HepG2 (cell line): ENCODE data around the gene WNT3. TPM values are rescaled to one million over a fixed set of nuclear protein-coding genes. Genes with fewer than 3 reads are reported as not detected.

Source experiments
- AHR ChIP-seq: IDR thresholded peaks from 2 replicates; pipeline ENCODE4 v1.6.1; 2018; ENCODE audit warnings: missing genetic modification reagents, missing compliant biosample characterization
- BRD4 ChIP-seq: sonication (generic); formaldehyde crosslinking; IDR thresholded peaks from 2 replicates; pipeline ENCODE4 v1.4.0; 2020; ENCODE audit warnings: missing genetic modification reagents
- HCFC1 ChIP-seq: fragments of 150-350 bp; IDR thresholded peaks from 2 replicates; pipeline ENCODE4 v1.6.1; 2014; ENCODE audit warnings: low read depth, low read length
- HNF4G ChIP-seq, 2 experiments: sonication (generic) in 1 of 2; formaldehyde crosslinking in 1 of 2; IDR thresholded peaks; 2 replicates each; pipeline versions ENCODE4 v1.4.0 to v1.6.1; 2011 to 2020; ENCODE audit warnings: borderline replicate concordance in 2 of 2, low read depth in 2 of 2, mild to moderate bottlenecking in 2 of 2, low read length in 1 of 2, missing genetic modification reagents in 1 of 2, moderate library complexity in 1 of 2
- MAFK ChIP-seq, 2 experiments: IDR thresholded peaks in 1 of 2; conservative IDR thresholded peaks in 1 of 2; 2 replicates each; pipeline ENCODE4 v1.6.1; 2011; ENCODE audit warnings: improper control_type of control experiment in 2 of 2, low read length in 2 of 2
- MLLT10 ChIP-seq: sonication (generic); formaldehyde crosslinking; IDR thresholded peaks from 2 replicates; pipeline ENCODE4 v1.4.0; 2020; ENCODE audit warnings: missing genetic modification reagents
- NFRKB ChIP-seq: fragments of 450-650 bp; IDR thresholded peaks from 2 replicates; pipeline ENCODE4 v1.6.1; 2017
- NR2F6 ChIP-seq, 2 experiments: IDR thresholded peaks; 2 replicates each; pipeline ENCODE4 v1.6.1; 2016; ENCODE audit warnings: antibody characterized with exemption in 1 of 2, mild to moderate bottlenecking in 1 of 2
- RBFOX2 ChIP-seq: fragments of 200-400 bp; formaldehyde crosslinking; IDR thresholded peaks from 2 replicates; pipeline ENCODE4 v1.6.1; 2017; ENCODE audit warnings: low read depth, mild to moderate bottlenecking, low read length
- SALL1 ChIP-seq: sonication (generic); formaldehyde crosslinking; IDR thresholded peaks from 2 replicates; pipeline ENCODE4 v1.8.0; 2022; ENCODE audit warnings: mild to moderate bottlenecking, missing genetic modification reagents
- SMAD3 ChIP-seq: sonication (generic); formaldehyde crosslinking; IDR thresholded peaks from 2 replicates; pipeline ENCODE4 v1.4.0; 2020; ENCODE audit warnings: missing genetic modification reagents
- ZNF124 ChIP-seq: sonication (generic); formaldehyde crosslinking; IDR thresholded peaks from 2 replicates; pipeline ENCODE4 v1.4.0; 2020; ENCODE audit warnings: missing genetic modification reagents
- ZNF253 ChIP-seq: sonication (generic); formaldehyde crosslinking; IDR thresholded peaks from 2 replicates; pipeline ENCODE4 v1.8.0; 2022; ENCODE audit warnings: mild to moderate bottlenecking, missing genetic modification reagents, borderline replicate concordance
- ZNF292 ChIP-seq: sonication (generic); formaldehyde crosslinking; IDR thresholded peaks from 2 replicates; pipeline ENCODE4 v1.8.1; 2022; ENCODE audit warnings: mild to moderate bottlenecking, low read depth, missing genetic modification reagents, borderline replicate concordance
- polyA plus RNA-seq, 8 experiments: library from polyadenylated mRNA; depleted of rRNA in 3 of 8; stranded (reverse) in 7 of 8; unstranded in 1 of 8; fragments of >200 nt; fragmentation: Illumina TruSeq in 4 of 8; extraction: Trizol in 4 of 8; gene quantifications; 2 replicates each; pipeline versions ENCODE4 v1.2.1 to v1.2.3, GENCODE V29; 2011 to 2016; ENCODE audit warnings: low read depth in 4 of 8, missing spikeins in 1 of 8, mixed read lengths in 1 of 8; ENCODE audit not compliant: insufficient read depth in 1 of 8
- total RNA-seq, 5 experiments: library from RNA; depleted of rRNA; stranded (reverse); fragments of >200 nt; fragmentation: Illumina TruSeq; extraction: Trizol; gene quantifications; 2 replicates each; pipeline ENCODE4 v1.2.3, GENCODE V29; 2016; ENCODE audit warnings: low read depth in 1 of 5
- TF ChIP-seq, protein P1 (sequence below): sonication (generic); formaldehyde crosslinking; conservative IDR thresholded peaks from 2 replicates; pipeline ENCODE4 v1.4.0; 2020; ENCODE audit warnings: missing genetic modification reagents
- TF ChIP-seq, protein P2 (sequence below): IDR thresholded peaks from 2 replicates; pipeline ENCODE4 v1.6.1; 2016; ENCODE audit warnings: low read depth, borderline replicate concordance
- TF ChIP-seq, protein P3 (sequence below): sonication (generic); formaldehyde crosslinking; IDR thresholded peaks from 2 replicates; pipeline ENCODE4 v1.4.0; 2020; ENCODE audit warnings: mild to moderate bottlenecking, low read depth, missing genetic modification reagents
- TF ChIP-seq, protein P4 (sequence below), 2 experiments: sonication (generic) in 1 of 2; formaldehyde crosslinking in 1 of 2; IDR thresholded peaks; 2 replicates each; pipeline versions ENCODE4 v1.6.1 to v1.9.0; 2014 to 2022; ENCODE audit warnings: antibody characterized with exemption in 1 of 2, borderline replicate concordance in 1 of 2, inconsistent platforms in 1 of 2, low read depth in 1 of 2, missing genetic modification reagents in 1 of 2

WNT3 gene
- total and polyA plus RNA-seq, 2 of the 13 experiments (the other 11 are each of a cell fraction or from before 2014, with no cell fraction given): 8.5 to 10.3 TPM

DNA sequence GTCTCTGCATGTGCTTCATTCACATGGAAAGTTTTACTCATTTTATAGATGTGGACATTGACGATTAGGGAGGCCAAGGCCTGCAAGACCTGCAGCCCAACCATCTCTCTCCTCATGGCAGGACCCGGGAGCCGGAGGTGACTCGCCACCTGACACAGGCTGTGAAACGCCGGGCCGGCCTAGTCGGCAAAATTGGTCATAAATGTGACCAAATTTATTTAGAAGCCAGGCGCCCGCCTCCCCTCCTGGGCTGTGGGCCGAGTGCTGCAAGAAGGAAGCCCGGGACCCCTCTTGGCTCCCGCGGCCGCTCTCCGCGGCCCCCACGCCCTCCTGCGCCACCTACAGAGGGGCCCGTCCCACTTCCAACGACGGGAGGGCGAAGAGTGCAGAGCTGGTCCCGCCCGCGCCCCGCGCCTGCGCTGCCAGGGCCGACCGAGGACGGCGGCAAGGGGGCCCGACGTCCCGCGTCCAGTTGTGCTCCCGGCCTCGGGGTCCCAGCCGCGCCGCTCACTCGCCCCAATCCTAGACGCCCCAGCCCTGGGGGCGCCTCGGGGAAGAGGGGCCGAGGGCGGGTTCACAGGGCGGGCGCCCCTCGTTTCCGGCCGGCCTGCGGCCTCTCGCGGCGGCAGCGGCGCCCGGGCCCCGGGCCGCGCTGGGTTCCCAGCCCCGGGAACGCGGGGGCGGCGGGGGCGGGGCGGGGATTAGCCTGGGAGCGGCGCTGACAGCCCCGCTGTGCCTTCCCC is 47.5 kb downstream of the WNT3 start (continued):
- no peak for TF ChIP-seq ZNF292
- no peak for TF ChIP-seq SMAD3 (CRISPR knock-in tag)
- TF ChIP-seq, protein P1, sequence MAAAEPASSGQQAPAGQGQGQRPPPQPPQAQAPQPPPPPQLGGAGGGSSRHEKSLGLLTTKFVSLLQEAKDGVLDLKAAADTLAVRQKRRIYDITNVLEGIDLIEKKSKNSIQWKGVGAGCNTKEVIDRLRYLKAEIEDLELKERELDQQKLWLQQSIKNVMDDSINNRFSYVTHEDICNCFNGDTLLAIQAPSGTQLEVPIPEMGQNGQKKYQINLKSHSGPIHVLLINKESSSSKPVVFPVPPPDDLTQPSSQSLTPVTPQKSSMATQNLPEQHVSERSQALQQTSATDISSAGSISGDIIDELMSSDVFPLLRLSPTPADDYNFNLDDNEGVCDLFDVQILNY (CRISPR knock-in tag): 0 out of 2 replicates have a peak, but pooled peaks have one; percentile 38
- TF ChIP-seq MLLT10 (CRISPR knock-in tag): no peak
- TF ChIP-seq, protein P2, sequence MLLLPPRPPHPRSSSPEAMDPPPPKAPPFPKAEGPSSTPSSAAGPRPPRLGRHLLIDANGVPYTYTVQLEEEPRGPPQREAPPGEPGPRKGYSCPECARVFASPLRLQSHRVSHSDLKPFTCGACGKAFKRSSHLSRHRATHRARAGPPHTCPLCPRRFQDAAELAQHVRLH (CRISPR knock-in tag): no peak
- peak; percentile 34; the same call in 1 of the 2 replicates for TF ChIP-seq BRD4 (CRISPR knock-in tag)
- peak; percentile 46; the same call in 1 of the 2 replicates for TF ChIP-seq SALL1 (CRISPR knock-in tag)
- TF ChIP-seq HCFC1: no peak
- TF ChIP-seq HNF4G (IDR thresholded peaks at IDR 0.05; ENCODE audit: borderline replicate concordance, low read depth, low read length): peak; percentile 41; the same call in 1 of the 2 replicates
- TF ChIP-seq HNF4G (CRISPR knock-in tag; IDR thresholded peaks at IDR 0.05; ENCODE audit: borderline replicate concordance, low read depth): no peak
- TF ChIP-seq MAFK (conservative IDR thresholded peaks at IDR 0.05 in 1 of 2, IDR thresholded peaks at IDR 0.05 in 1 of 2; ENCODE audit: low read length in 2 of 2): no peak
- TF ChIP-seq NR2F6 (IDR thresholded peaks at IDR 0.05): no peak
- no peak for TF ChIP-seq NR2F6 (CRISPR knock-in tag; IDR thresholded peaks at IDR 0.05)
- TF ChIP-seq NFRKB: no peak
- TF ChIP-seq ZNF253: no peak
- TF ChIP-seq, protein P3, sequence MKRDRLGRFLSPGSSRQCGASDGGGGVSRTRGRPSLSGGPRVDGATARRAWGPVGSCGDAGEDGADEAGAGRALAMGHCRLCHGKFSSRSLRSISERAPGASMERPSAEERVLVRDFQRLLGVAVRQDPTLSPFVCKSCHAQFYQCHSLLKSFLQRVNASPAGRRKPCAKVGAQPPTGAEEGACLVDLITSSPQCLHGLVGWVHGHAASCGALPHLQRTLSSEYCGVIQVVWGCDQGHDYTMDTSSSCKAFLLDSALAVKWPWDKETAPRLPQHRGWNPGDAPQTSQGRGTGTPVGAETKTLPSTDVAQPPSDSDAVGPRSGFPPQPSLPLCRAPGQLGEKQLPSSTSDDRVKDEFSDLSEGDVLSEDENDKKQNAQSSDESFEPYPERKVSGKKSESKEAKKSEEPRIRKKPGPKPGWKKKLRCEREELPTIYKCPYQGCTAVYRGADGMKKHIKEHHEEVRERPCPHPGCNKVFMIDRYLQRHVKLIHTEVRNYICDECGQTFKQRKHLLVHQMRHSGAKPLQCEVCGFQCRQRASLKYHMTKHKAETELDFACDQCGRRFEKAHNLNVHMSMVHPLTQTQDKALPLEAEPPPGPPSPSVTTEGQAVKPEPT (CRISPR knock-in tag): peak; percentile 52; the same call in 1 of the 2 replicates
- peak; percentile 96 for TF ChIP-seq RBFOX2
- no peak for TF ChIP-seq AHR
- TF ChIP-seq, protein P4, sequence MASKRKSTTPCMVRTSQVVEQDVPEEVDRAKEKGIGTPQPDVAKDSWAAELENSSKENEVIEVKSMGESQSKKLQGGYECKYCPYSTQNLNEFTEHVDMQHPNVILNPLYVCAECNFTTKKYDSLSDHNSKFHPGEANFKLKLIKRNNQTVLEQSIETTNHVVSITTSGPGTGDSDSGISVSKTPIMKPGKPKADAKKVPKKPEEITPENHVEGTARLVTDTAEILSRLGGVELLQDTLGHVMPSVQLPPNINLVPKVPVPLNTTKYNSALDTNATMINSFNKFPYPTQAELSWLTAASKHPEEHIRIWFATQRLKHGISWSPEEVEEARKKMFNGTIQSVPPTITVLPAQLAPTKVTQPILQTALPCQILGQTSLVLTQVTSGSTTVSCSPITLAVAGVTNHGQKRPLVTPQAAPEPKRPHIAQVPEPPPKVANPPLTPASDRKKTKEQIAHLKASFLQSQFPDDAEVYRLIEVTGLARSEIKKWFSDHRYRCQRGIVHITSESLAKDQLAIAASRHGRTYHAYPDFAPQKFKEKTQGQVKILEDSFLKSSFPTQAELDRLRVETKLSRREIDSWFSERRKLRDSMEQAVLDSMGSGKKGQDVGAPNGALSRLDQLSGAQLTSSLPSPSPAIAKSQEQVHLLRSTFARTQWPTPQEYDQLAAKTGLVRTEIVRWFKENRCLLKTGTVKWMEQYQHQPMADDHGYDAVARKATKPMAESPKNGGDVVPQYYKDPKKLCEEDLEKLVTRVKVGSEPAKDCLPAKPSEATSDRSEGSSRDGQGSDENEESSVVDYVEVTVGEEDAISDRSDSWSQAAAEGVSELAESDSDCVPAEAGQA (IDR thresholded peaks at IDR 0.05; ENCODE audit: low read depth): no peak
- TF ChIP-seq, protein P4 (CRISPR knock-in tag; IDR thresholded peaks at IDR 0.05; ENCODE audit: borderline replicate concordance): no peak
- no peak for TF ChIP-seq ZNF124
